PC-9 (cell line): ENCODE data around the gene ZBTB4. TPM values are rescaled to one million over a fixed set of nuclear protein-coding genes. Genes with fewer than 3 reads are reported as not detected.

ENCODE experiments used
- BruUV-seq: library from RNA; stranded (reverse); fragments of 400-500 nt; replicated peaks from 2 replicates; lab custom pipeline; 2021; lab: Mats Ljungman, UMichigan
- CTCF ChIA-PET: fragments of 300-600 bp; sonication (Branson Sonifier 250); formaldehyde crosslinking; loops from one replicate; lab custom pipeline; 2022; ENCODE audit warnings: antibody characterized with exemption; lab: Charles Lee
- POLR2A ChIA-PET: fragments of 300-600 bp; sonication (Branson Sonifier 250); formaldehyde crosslinking; loops from one replicate; lab custom pipeline; 2022; ENCODE audit warnings: antibody characterized with exemption; ENCODE audit not compliant: unreplicated experiment; lab: Charles Lee
- DNase-seq, 2 experiments: peaks; one replicate each; pipeline versions ENCODE4 v3.0.0 to v3.0.0-alpha.2; 2015 to 2022; ENCODE audit warnings: mixed read lengths in 1 of 2
- H2AFZ ChIP-seq: fragments of 200-600 bp; sonication (generic); 2 replicates; pipeline ENCODE4 v1.8.1; 2017; ENCODE audit warnings: antibody characterized with exemption
- H3F3A ChIP-seq: fragments of 200-600 bp; sonication (generic); 2 replicates; pipeline ENCODE4 v1.8.1; 2017; ENCODE audit warnings: antibody characterized with exemption, mild to moderate bottlenecking, low read depth; ENCODE audit not compliant: insufficient read depth
- H3K27ac ChIP-seq: fragments of 200-600 bp; sonication (generic); 2 replicates; pipeline ENCODE4 v1.6.1; 2016; ENCODE audit warnings: mixed run types
- H3K27me3 ChIP-seq: fragments of 200-600 bp; sonication (generic); 2 replicates; pipeline ENCODE4 v1.6.1; 2016; ENCODE audit warnings: low read depth, mixed run types; ENCODE audit not compliant: insufficient read depth
- H3K36me3 ChIP-seq: fragments of 200-600 bp; sonication (generic); 2 replicates; pipeline ENCODE4 v1.6.1; 2016; ENCODE audit warnings: low read depth, mixed run types
- H3K4me1 ChIP-seq: fragments of 200-600 bp; sonication (generic); replicated peaks from 2 replicates; pipeline ENCODE4 v1.6.1; 2016; ENCODE audit warnings: mixed run types; ENCODE audit not compliant: insufficient read depth
- H3K4me2 ChIP-seq: fragments of 200-600 bp; sonication (generic); 2 replicates; pipeline ENCODE4 v1.6.1; 2017; ENCODE audit warnings: mixed run types
- H3K4me3 ChIP-seq: fragments of 200-600 bp; sonication (generic); 2 replicates; pipeline ENCODE4 v1.6.1; 2016; ENCODE audit warnings: mixed run types
- H3K79me2 ChIP-seq: fragments of 200-600 bp; sonication (generic); 2 replicates; pipeline ENCODE4 v1.6.1; 2017; ENCODE audit warnings: low read depth, mixed run types
- H3K9me2 ChIP-seq: fragments of 200-600 bp; sonication (generic); 2 replicates; pipeline ENCODE4 v1.8.1; 2017; ENCODE audit warnings: mild to moderate bottlenecking; ENCODE audit not compliant: insufficient read depth
- H3K9me3 ChIP-seq: fragments of 200-600 bp; sonication (generic); 2 replicates; pipeline ENCODE4 v1.8.1; 2016; ENCODE audit warnings: low read depth; ENCODE audit not compliant: insufficient read depth
- H4K20me1 ChIP-seq: fragments of 200-600 bp; sonication (generic); 2 replicates; pipeline ENCODE4 v1.8.1; 2017; ENCODE audit not compliant: insufficient read depth
- CTCF ChIP-seq: fragments of 200-600 bp; sonication (generic); conservative IDR thresholded peaks from 2 replicates; pipeline ENCODE4 v1.6.1; 2017; ENCODE audit warnings: mixed run types, antibody characterized with exemption, mild to moderate bottlenecking, moderate library complexity
- EZH2 ChIP-seq: fragments of 200-600 bp; sonication (generic); IDR thresholded peaks from 2 replicates; pipeline ENCODE4 v1.8.0; 2017; ENCODE audit warnings: antibody characterized with exemption, low read depth
- intact Hi-C: fragments of 100-400 bp; cut with micrococcal nuclease; formaldehyde crosslinking; loops from one replicate; pipeline ENCODE4 v1.10.0; 2022; ENCODE audit not compliant: unreplicated experiment
- total RNA-seq: library from RNA; stranded (reverse); gene quantifications from 2 replicates; pipeline ENCODE4 v1.2.3, GENCODE V29; 2021

ZBTB4 gene
- total RNA-seq, 1 experiment from 2014 or later = 54.0 TPM

DNA sequence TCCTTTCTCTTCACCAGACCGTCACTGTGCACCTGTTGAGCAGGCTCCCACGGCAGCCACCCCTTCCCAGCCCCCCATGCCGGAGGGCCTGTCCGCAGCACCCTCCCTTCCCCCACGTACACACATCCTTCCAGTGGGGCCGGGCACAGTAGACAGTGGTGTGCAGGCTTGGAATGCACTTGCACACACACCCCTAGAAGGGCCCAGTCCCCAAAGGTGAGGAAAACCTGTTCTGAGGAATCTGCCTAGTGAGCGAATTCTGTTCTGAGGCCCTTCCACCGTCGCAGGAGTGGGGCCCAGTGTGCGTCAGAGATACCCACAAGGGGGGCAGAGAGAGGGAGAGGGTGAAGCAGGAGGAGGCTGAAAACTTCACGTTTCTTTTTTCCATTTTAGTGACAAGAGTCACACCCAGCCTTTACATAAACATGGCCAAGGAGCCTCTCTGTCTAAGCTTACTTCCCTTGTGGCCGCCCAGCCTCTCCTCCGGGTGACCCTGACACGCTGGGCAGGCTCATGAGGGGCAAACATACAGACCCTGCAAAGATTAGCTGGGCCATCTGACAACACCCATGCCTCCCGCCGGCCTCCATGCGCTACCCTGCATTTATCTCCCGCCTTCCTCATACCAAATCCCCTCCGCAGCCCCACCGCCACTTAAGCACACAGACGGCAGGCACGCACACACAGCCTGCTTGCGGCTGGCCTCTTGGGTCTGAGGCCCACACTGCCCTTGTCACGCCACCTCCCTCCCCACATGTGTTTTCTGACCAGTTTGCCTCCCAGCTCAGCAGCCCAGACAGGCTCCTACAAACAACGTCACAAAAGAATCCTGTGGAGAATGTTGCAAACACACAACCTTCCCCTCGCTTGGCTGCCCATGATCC lies 1.8 kb downstream of the ZBTB4 start:
- H3K4me1 ChIP-seq = peaks cover 37% of the 10 kb centered on the region
- H3K4me3 ChIP-seq = no peak overlapping the region
- H3K9me3 ChIP-seq = no peaks in the 10 kb centered on the region
- ChIA-PET POLR2A (interaction anchor here (0.6 to 0.7 kb wide), 3 partner anchors 10 to 257 kb away, joined by 3 to 11 read pairs (median 7); no protein-coding TSS in a partner anchor), CTCF (no interaction called here)
- no peaks in the 10 kb centered on the region for H4K20me1 ChIP-seq
- no peaks in the 10 kb centered on the region for H3K27me3 ChIP-seq
- H3K79me2 ChIP-seq = peaks cover 58% of the 10 kb centered on the region
- no peaks in the 10 kb centered on the region for H3K9me2 ChIP-seq
- TF ChIP-seq EZH2 (no peak), CTCF (no peak)
- no peak overlapping the region for H2AFZ ChIP-seq
- H3K36me3 ChIP-seq = no peaks in the 10 kb centered on the region
- H3K27ac ChIP-seq = no peak overlapping the region
- peaks cover 14% of the 10 kb centered on the region; the same call in 1 of the 2 replicates for H3F3A ChIP-seq
- H3K4me2 ChIP-seq = peak overlapping the region; percentile 78
- intact Hi-C loops = loop anchor here (2.0 kb wide), 1 partner anchor 33 kb away; the partner anchor contains the start of gene CHRNB1
- peak in 1 of 2 experiments; percentile 74 for DNase-seq
- BruUV-seq = no TSS peak

DNA sequence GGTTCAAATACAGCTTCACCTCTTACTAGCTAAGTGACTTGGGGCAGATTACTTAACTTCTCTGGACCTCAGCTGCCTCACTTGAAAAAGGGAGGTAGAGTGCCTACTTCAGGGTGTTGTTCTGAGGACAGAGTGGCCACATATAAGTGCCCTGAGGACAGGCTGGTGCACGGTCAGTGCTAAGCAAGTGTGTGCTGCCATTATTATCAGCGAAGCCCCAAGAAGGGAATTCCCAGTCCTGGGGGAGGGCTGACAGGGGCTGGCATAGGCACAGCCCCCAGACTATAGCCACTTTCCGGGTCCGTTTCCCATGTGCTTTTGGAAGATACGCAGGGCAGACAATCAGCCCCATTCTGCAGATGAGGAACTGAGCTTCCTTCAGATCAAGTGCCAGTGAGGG lies 2.5 kb downstream of the ZBTB4 start:
- ChIA-PET CTCF (no interaction called here), POLR2A (no interaction called here)
- Histone ChIP-seq H3K27ac (no peak overlapping the region), H3K9me2 (no peaks in the 10 kb centered on the region), H3K4me2 (peak overlapping the region; percentile 21), H3K27me3 (no peaks in the 10 kb centered on the region), H4K20me1 (no peaks in the 10 kb centered on the region), H3K9me3 (no peaks in the 10 kb centered on the region), H3K4me1 (peaks cover 37% of the 10 kb centered on the region), H3K79me2 (peaks cover 58% of the 10 kb centered on the region), H2AFZ (no peak overlapping the region), H3K36me3 (no peaks in the 10 kb centered on the region), H3K4me3 (no peak overlapping the region), H3F3A (peaks cover 14% of the 10 kb centered on the region; the same call in 1 of the 2 replicates)
- intact Hi-C loops = loop anchor here (2.0 kb wide), 1 partner anchor 32 kb away; the partner anchor contains the start of gene CHRNB1
- no peak for DNase-seq
- TF ChIP-seq EZH2 (no peak), CTCF (no peak)
- BruUV-seq = no TSS peak

DNA sequence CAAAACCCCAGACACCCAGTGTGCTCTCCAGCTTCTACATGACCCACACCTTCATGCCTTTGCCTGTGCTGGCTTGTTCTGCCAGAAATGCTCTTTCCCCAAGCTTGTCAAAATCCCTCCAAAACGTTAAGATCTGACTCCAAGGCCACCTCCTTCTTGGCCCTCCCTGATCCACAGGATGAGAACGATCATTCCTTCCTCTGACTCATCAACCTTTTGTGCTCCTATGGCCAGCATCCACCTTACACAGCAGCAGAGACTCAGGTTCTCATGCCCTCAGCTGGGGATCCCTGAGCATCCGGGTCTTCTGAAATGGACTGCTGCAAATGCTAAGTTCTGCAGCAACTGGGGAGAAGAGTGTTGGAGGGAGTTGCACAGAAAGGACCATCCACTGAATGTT lies 2.9 kb downstream of the ZBTB4 start:
- Histone ChIP-seq H3K79me2 (peaks cover 58% of the 10 kb centered on the region), H3K27ac (peak overlapping the region; percentile 32; the same call in 1 of the 2 replicates), H3K4me3 (no peak overlapping the region), H2AFZ (no peak overlapping the region), H3K9me2 (no peaks in the 10 kb centered on the region), H4K20me1 (no peaks in the 10 kb centered on the region), H3F3A (peaks cover 14% of the 10 kb centered on the region; the same call in 1 of the 2 replicates), H3K4me1 (peaks cover 37% of the 10 kb centered on the region), H3K9me3 (no peaks in the 10 kb centered on the region), H3K36me3 (no peaks in the 10 kb centered on the region), H3K27me3 (no peaks in the 10 kb centered on the region), H3K4me2 (peak overlapping the region; percentile 21)
- POLR2A ChIA-PET = interaction anchor here (0.6 kb wide), 2 partner anchors 99 to 145 kb away, joined by 6 to 11 read pairs; no protein-coding TSS in a partner anchor
- intact Hi-C loops = loop anchor here (2.0 kb wide), 1 partner anchor 32 kb away; the partner anchor contains the start of gene CHRNB1
- no peak for TF ChIP-seq EZH2
- no peak for TF ChIP-seq CTCF
- CTCF ChIA-PET = interaction anchor here (1.0 kb wide), 1 partner anchor 22 kb away, joined by 4 read pairs; no protein-coding TSS in a partner anchor
- DNase-seq = peak; percentile 56 to 58
- TSS peak; percentile 3 for BruUV-seq
